Measurements from ENCODE around the gene IL2RA. TPM values are rescaled to one million over a fixed set of nuclear protein-coding genes. Genes with fewer than 3 reads are reported as not detected.

The IL2RA gene
- total RNA-seq, 6 donors from 2014 or later: 0.91 to 8.4 (median 4.0) TPM; not detected in 1

- Histone ChIP-seq H3K36me3 (no peaks in the 10 kb centered on the region), H3K27ac (no peak overlapping the region), H3K4me3 (no peak overlapping the region), H3K4me1 (peaks cover 16 to 29% (median 19%) of the 10 kb centered on the region in 4 donors), H3K9me3 (no peaks in the 10 kb centered on the region), H3K27me3 (no peaks in the 10 kb centered on the region)
- ATAC-seq (ENCODE audit: low FRiP score in 2 of 2) (no peak), DNase-seq (no peak)
- TF ChIP-seq, protein P1, sequence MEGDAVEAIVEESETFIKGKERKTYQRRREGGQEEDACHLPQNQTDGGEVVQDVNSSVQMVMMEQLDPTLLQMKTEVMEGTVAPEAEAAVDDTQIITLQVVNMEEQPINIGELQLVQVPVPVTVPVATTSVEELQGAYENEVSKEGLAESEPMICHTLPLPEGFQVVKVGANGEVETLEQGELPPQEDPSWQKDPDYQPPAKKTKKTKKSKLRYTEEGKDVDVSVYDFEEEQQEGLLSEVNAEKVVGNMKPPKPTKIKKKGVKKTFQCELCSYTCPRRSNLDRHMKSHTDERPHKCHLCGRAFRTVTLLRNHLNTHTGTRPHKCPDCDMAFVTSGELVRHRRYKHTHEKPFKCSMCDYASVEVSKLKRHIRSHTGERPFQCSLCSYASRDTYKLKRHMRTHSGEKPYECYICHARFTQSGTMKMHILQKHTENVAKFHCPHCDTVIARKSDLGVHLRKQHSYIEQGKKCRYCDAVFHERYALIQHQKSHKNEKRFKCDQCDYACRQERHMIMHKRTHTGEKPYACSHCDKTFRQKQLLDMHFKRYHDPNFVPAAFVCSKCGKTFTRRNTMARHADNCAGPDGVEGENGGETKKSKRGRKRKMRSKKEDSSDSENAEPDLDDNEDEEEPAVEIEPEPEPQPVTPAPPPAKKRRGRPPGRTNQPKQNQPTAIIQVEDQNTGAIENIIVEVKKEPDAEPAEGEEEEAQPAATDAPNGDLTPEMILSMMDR (IDR thresholded peaks at IDR 0.05): no peak
- TF ChIP-seq POLR2AphosphoS5 (IDR thresholded peaks at IDR 0.05) (no peak), POLR2A (IDR thresholded peaks at IDR 0.05) (no peak), EP300 (IDR thresholded peaks at IDR 0.05) (no peak)
- 91 to 97% methylated on average over 7 of the region's 7 CpGs for WGBS, 2 donors
These were observed 2.0 kb upstream of the IL2RA start for GRCh38 chr10:6064119-6064518.

DNA sequence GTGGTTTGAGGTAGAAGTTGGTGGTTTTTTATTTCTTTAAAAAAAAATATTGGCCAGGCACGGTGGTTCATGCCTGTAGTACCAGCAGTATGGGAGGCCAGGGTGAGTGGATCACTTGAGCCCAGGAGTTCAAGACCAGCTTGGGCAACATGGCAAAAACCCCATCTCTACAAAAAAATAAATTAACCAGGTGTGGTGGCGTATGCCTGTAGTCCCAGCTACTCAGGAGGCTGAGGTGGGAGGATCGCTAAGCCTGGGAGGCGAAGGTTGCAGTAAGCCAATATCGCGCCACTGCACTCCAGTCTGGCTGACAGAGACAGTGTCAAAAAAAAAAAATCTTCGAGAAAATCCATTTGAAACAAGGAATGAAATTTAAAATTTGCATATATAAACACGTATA lies 1.1 kb downstream of the IL2RA start:
- H3K9me3 ChIP-seq: no peaks in the 10 kb centered on the region
- no peak overlapping the region for H3K4me3 ChIP-seq
- 84% methylated on average over 8 of the region's 8 CpGs for WGBS, 2 donors
- DNase-seq (no peak), ATAC-seq (ENCODE audit: low FRiP score in 2 of 2) (no peak)
- H3K4me1 ChIP-seq: peaks cover 8 to 11% (median 9%) of the 10 kb centered on the region in 4 donors
- no peaks in the 10 kb centered on the region for H3K36me3 ChIP-seq
- H3K27ac ChIP-seq: no peak overlapping the region
- H3K27me3 ChIP-seq: no peaks in the 10 kb centered on the region
- TF ChIP-seq EP300 (IDR thresholded peaks at IDR 0.05) (no peak), POLR2AphosphoS5 (IDR thresholded peaks at IDR 0.05) (no peak), POLR2A (IDR thresholded peaks at IDR 0.05) (no peak)
- TF ChIP-seq, protein P1 (IDR thresholded peaks at IDR 0.05): no peak

GRCh38 chr10:6059506-6059905 lies 2.7 kb downstream of the IL2RA start:
- WGBS, 2 donors: 88 to 93% methylated on average over 2 of the region's 2 CpGs
- Histone ChIP-seq H3K9me3 (no peaks in the 10 kb centered on the region), H3K27ac (no peak overlapping the region), H3K4me3 (no peak overlapping the region), H3K36me3 (no peaks in the 10 kb centered on the region), H3K27me3 (no peaks in the 10 kb centered on the region), H3K4me1 (peaks cover 0 to 4% (median 2%) of the 10 kb centered on the region in 4 donors)
- no peak for ATAC-seq (ENCODE audit: low FRiP score in 2 of 2)
- TF ChIP-seq, protein P1 (IDR thresholded peaks at IDR 0.05): no peak
- no peak for TF ChIP-seq POLR2A (IDR thresholded peaks at IDR 0.05)
- no peak for TF ChIP-seq POLR2AphosphoS5 (IDR thresholded peaks at IDR 0.05)
- no peak for TF ChIP-seq EP300 (IDR thresholded peaks at IDR 0.05)
- DNase-seq: no peak

DNA sequence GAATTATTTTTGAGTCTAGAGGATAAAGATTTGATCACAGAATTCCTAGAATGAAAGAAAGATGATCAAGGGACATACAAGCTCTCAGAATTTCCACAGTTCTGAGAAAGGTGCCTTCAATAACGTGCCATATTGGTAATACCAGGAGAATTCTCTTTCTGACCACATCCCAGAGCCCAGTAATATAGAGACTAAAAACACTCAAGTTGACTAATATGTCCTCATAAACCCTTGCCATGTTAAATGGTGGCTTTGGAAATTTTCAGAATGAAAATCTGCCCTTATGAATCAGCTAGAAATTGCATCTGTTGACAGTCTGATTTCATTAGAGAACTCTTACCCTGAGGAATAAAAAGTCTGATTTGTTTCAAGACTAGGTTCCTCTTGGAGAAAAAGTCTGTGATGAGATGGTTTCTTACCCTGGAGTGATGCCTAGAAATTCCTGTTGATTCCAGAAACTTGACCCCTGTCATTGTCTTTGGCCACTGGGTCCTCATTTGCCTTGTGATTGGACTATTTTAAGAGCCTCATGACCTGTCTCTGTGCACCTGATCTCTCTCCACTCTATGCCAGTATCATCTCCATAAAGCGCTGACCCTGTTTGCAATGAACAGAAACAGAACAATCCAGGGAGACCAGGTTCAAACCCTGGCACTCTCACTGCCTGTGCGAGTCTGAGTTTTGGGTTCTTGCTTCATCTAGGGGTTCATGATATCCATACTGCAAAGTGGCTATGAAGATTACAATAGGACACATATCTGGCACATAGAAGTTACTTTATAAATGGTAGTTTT lies 3.3 kb downstream of the IL2RA start:
- Histone ChIP-seq H3K27me3 (no peaks in the 10 kb centered on the region), H3K36me3 (no peaks in the 10 kb centered on the region), H3K4me3 (no peak overlapping the region), H3K4me1 (peaks cover 5 to 10% (median 8%) of the 10 kb centered on the region in 4 donors), H3K27ac (no peak overlapping the region), H3K9me3 (no peaks in the 10 kb centered on the region)
- TF ChIP-seq POLR2AphosphoS5 (IDR thresholded peaks at IDR 0.05) (no peak), POLR2A (IDR thresholded peaks at IDR 0.05) (no peak), EP300 (IDR thresholded peaks at IDR 0.05) (no peak)
- TF ChIP-seq, protein P1 (IDR thresholded peaks at IDR 0.05): no peak
- ATAC-seq (ENCODE audit: low FRiP score in 2 of 2) (no peak), DNase-seq (no peak)
- WGBS, 2 donors: 82 to 94% methylated on average over 3 of the region's 3 CpGs

Measured in upper lobe of left lung (tissue), 6 donors.